Uterus (tissue), 2 donors: ENCODE data around the gene CCSER1.

Experiments
- POLR2A ChIP-seq, 2 donors: fragments of 450-650 bp; IDR thresholded peaks; one replicate each; pipeline ENCODE4 v1.6.1; 2016; ENCODE audit warnings: antibody characterized with exemption in 2 of 2, mild to moderate bottlenecking in 1 of 2, moderate library complexity in 1 of 2
- TF ChIP-seq, protein P1 (sequence below), 4 experiments: fragments of 200-600 bp in 2 of 4; fragments of 450-650 bp in 2 of 4; sonication (generic) in 2 of 4; IDR thresholded peaks; one replicate each; pipeline ENCODE4 v1.5.1; 2016 to 2019; ENCODE audit warnings: antibody characterized with exemption in 4 of 4, mild to moderate bottlenecking in 2 of 4, moderate library complexity in 1 of 4

- no peak for TF ChIP-seq POLR2A (IDR thresholded peaks at IDR 0.05)
- TF ChIP-seq, protein P1, sequence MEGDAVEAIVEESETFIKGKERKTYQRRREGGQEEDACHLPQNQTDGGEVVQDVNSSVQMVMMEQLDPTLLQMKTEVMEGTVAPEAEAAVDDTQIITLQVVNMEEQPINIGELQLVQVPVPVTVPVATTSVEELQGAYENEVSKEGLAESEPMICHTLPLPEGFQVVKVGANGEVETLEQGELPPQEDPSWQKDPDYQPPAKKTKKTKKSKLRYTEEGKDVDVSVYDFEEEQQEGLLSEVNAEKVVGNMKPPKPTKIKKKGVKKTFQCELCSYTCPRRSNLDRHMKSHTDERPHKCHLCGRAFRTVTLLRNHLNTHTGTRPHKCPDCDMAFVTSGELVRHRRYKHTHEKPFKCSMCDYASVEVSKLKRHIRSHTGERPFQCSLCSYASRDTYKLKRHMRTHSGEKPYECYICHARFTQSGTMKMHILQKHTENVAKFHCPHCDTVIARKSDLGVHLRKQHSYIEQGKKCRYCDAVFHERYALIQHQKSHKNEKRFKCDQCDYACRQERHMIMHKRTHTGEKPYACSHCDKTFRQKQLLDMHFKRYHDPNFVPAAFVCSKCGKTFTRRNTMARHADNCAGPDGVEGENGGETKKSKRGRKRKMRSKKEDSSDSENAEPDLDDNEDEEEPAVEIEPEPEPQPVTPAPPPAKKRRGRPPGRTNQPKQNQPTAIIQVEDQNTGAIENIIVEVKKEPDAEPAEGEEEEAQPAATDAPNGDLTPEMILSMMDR (IDR thresholded peaks at IDR 0.05) = no peak
Observed at GRCh38 chr4:91282217-91282616, 1155.0 kb downstream of the CCSER1 start.
